Astrocyte (in vitro differentiated cells and primary cell): ENCODE results near the gene ME2. TPM values are rescaled to one million over a fixed set of nuclear protein-coding genes. Genes with fewer than 3 reads are reported as not detected.

Experiments used
- DNase-seq: peaks from one replicate; pipeline ENCODE4 v3.0.0-alpha.2; 2010; ENCODE audit warnings: low read depth
- FAIRE-seq: peaks from 2 replicates; lab custom pipeline; 2011; peaks lifted over from hg19 to GRCh38; lab: Jason Lieb, UNC
- H2AFZ ChIP-seq: 2 replicates; pipeline ENCODE4 v1.6.0; 2012; ENCODE audit warnings: low read depth, low read length, inconsistent platforms
- H3K27ac ChIP-seq: 2 replicates; pipeline ENCODE4 v1.5.1; 2011; ENCODE audit warnings: low read depth, low read length, inconsistent platforms
- H3K27me3 ChIP-seq: 2 replicates; pipeline ENCODE4 v1.6.0; 2011; ENCODE audit warnings: low read length, inconsistent platforms; ENCODE audit not compliant: insufficient read depth
- H3K36me3 ChIP-seq: 2 replicates; pipeline ENCODE4 v1.5.1; 2011; ENCODE audit warnings: low read length, inconsistent platforms; ENCODE audit not compliant: insufficient read depth
- H3K4me1 ChIP-seq: 2 replicates; pipeline ENCODE4 v1.5.1; 2011; ENCODE audit warnings: low read length, inconsistent platforms; ENCODE audit not compliant: insufficient read depth
- H3K4me2 ChIP-seq: 2 replicates; pipeline ENCODE4 v1.6.0; 2012; ENCODE audit warnings: low read length, inconsistent platforms
- H3K4me3 ChIP-seq: 2 replicates; pipeline ENCODE4 v1.5.1; 2011; ENCODE audit warnings: low read depth, mild to moderate bottlenecking, low read length, inconsistent platforms; ENCODE audit not compliant: insufficient read depth
- H3K79me2 ChIP-seq: 2 replicates; pipeline ENCODE4 v1.6.0; 2012; ENCODE audit warnings: mild to moderate bottlenecking, low read length, inconsistent platforms; ENCODE audit not compliant: insufficient read depth
- H3K9ac ChIP-seq: 2 replicates; pipeline ENCODE4 v1.6.0; 2012; ENCODE audit warnings: mild to moderate bottlenecking, low read length, inconsistent platforms
- H3K9me3 ChIP-seq: 2 replicates; pipeline ENCODE4 v1.5.1; 2012; ENCODE audit warnings: low read depth, mild to moderate bottlenecking, low read length, inconsistent platforms; ENCODE audit not compliant: insufficient read depth
- H4K20me1 ChIP-seq: 2 replicates; pipeline ENCODE4 v1.6.0; 2012; ENCODE audit warnings: low read length, inconsistent platforms; ENCODE audit not compliant: insufficient read depth
- H3K27ac Mint-ChIP-seq: one replicate; pipeline ENCODE4 v1.8.0; 2021; ENCODE audit warnings: mild to moderate bottlenecking, mixed read lengths; ENCODE audit not compliant: unreplicated experiment
- H3K27me3 Mint-ChIP-seq: one replicate; pipeline ENCODE4 v1.8.0; 2021; ENCODE audit warnings: low read depth, mixed read lengths; ENCODE audit not compliant: unreplicated experiment
- H3K36me3 Mint-ChIP-seq: one replicate; pipeline ENCODE4 v1.8.0; 2021; ENCODE audit warnings: low read depth, mixed read lengths; ENCODE audit not compliant: unreplicated experiment
- H3K4me1 Mint-ChIP-seq: one replicate; pipeline ENCODE4 v1.8.0; 2021; ENCODE audit warnings: low read depth, mixed read lengths; ENCODE audit not compliant: unreplicated experiment
- H3K4me3 Mint-ChIP-seq: one replicate; pipeline ENCODE4 v1.8.0; 2021; ENCODE audit warnings: mild to moderate bottlenecking, moderate library complexity, mixed read lengths; ENCODE audit not compliant: unreplicated experiment
- H3K9me3 Mint-ChIP-seq: one replicate; pipeline ENCODE4 v1.8.0; 2021; ENCODE audit warnings: mild to moderate bottlenecking, mixed read lengths; ENCODE audit not compliant: unreplicated experiment
- CTCF ChIP-seq: IDR thresholded peaks from 2 replicates; pipeline ENCODE4 v1.5.1; 2011; ENCODE audit warnings: low read depth, mild to moderate bottlenecking, inconsistent platforms, low read length, moderate library complexity; ENCODE audit not compliant: insufficient read depth
- EZH2 ChIP-seq: IDR thresholded peaks from 2 replicates; pipeline ENCODE4 v1.6.1; 2012; ENCODE audit warnings: mild to moderate bottlenecking, low read length, inconsistent platforms; ENCODE audit not compliant: insufficient read depth
- total RNA-seq: library from RNA; stranded (reverse); gene quantifications from 2 replicates; pipeline ENCODE4 v1.2.1, GENCODE V29; 2021

Gene ME2
- total RNA-seq, 1 donor from 2014 or later: 44.0 TPM

GRCh38 chr18:50847192-50847591 is 31.7 kb upstream of the ME2 start:
- no peaks in the 10 kb centered on the region for H3K9me3 Mint-ChIP-seq
- FAIRE-seq (peak; percentile 80), DNase-seq (peak; percentile 85)
- Histone ChIP-seq H3K27ac (no peak overlapping the region), H4K20me1 (no peaks in the 10 kb centered on the region), H3K9ac (no peak overlapping the region), H2AFZ (no peak overlapping the region), H3K4me1 (peaks cover 5% of the 10 kb centered on the region), H3K9me3 (no peaks in the 10 kb centered on the region), H3K79me2 (no peaks in the 10 kb centered on the region), H3K4me3 (no peak overlapping the region), H3K36me3 (no peaks in the 10 kb centered on the region), H3K4me2 (peak overlapping the region; percentile 11), H3K27me3 (no peaks in the 10 kb centered on the region)
- H3K4me3 Mint-ChIP-seq: no peak overlapping the region
- no peaks in the 10 kb centered on the region for H3K27me3 Mint-ChIP-seq
- no peaks in the 10 kb centered on the region for H3K36me3 Mint-ChIP-seq
- peaks cover 9% of the 10 kb centered on the region for H3K4me1 Mint-ChIP-seq
- no peak for TF ChIP-seq EZH2
- TF ChIP-seq CTCF: no peak
- H3K27ac Mint-ChIP-seq: no peak overlapping the region

GRCh38 chr18:50848061-50848551 is 30.8 kb upstream of the ME2 start:
- Histone ChIP-seq H3K4me3 (no peak overlapping the region), H3K9me3 (no peaks in the 10 kb centered on the region), H2AFZ (no peak overlapping the region), H3K36me3 (no peaks in the 10 kb centered on the region), H3K27me3 (no peaks in the 10 kb centered on the region), H4K20me1 (no peaks in the 10 kb centered on the region), H3K4me2 (no peak overlapping the region), H3K9ac (no peak overlapping the region), H3K4me1 (peaks cover 5% of the 10 kb centered on the region), H3K79me2 (no peaks in the 10 kb centered on the region), H3K27ac (no peak overlapping the region)
- Mint-ChIP-seq H3K9me3 (no peaks in the 10 kb centered on the region), H3K27ac (peak overlapping the region; percentile 70), H3K4me1 (peaks cover 15% of the 10 kb centered on the region), H3K4me3 (no peak overlapping the region), H3K36me3 (no peaks in the 10 kb centered on the region), H3K27me3 (no peaks in the 10 kb centered on the region)
- FAIRE-seq (no peak), DNase-seq (no peak)
- no peak for TF ChIP-seq EZH2
- no peak for TF ChIP-seq CTCF

- DNase-seq: no peak
- H3K79me2 ChIP-seq: no peaks in the 10 kb centered on the region
- H3K36me3 Mint-ChIP-seq: no peaks in the 10 kb centered on the region
- H3K27me3 ChIP-seq: no peaks in the 10 kb centered on the region
- no peaks in the 10 kb centered on the region for H4K20me1 ChIP-seq
- H2AFZ ChIP-seq: no peak overlapping the region
- H3K36me3 ChIP-seq: no peaks in the 10 kb centered on the region
- no peak overlapping the region for H3K4me2 ChIP-seq
- no peaks in the 10 kb centered on the region for H3K9me3 Mint-ChIP-seq
- H3K9ac ChIP-seq: no peak overlapping the region
- no peak overlapping the region for H3K4me3 ChIP-seq
- no peaks in the 10 kb centered on the region for H3K27me3 Mint-ChIP-seq
- H3K4me1 Mint-ChIP-seq: peaks cover 20% of the 10 kb centered on the region
- TF ChIP-seq EZH2 (no peak), CTCF (no peak)
- H3K27ac Mint-ChIP-seq: no peak overlapping the region
- no peak overlapping the region for H3K27ac ChIP-seq
- H3K4me3 Mint-ChIP-seq: no peak overlapping the region
- H3K4me1 ChIP-seq: peaks cover 7% of the 10 kb centered on the region
- no peaks in the 10 kb centered on the region for H3K9me3 ChIP-seq
- FAIRE-seq: no peak
These were observed 29.9 kb upstream of the ME2 start for GRCh38 chr18:50848991-50849390.
